ENCODE data around the gene BRF1.

DNA sequence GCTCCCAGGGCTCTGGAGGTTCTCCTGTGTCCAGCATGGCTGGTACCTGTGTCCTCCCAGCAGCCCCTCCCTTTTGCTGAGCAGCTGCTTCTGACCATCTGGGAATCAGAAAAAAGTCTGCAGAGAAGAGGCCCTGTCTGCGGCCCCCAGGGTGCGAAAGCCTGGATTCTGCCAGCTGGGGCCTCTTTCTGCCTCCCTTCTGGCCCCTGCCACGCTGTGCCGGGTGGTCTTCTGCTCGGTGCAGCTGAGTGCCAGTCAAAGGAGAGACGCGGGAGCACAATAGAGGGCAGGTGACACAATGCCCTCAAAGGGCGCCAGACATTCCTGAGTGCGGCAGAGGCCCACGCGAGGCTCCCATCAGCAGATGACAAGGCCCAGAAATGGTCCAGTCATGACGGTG lies 39.8 kb downstream of the BRF1 start:
- no peak for TF ChIP-seq SUZ12 (IDR thresholded peaks at IDR 0.05; ENCODE audit: extremely low read depth, insufficient read depth, insufficient read length)
- TF ChIP-seq ZNF274 (IDR thresholded peaks at IDR 0.05; ENCODE audit: low read depth, low read length), result no peak
- no peak for TF ChIP-seq YY1 (IDR thresholded peaks at IDR 0.05; ENCODE audit: insufficient read depth, insufficient read length)

Data from NT2/D1 (cell line).